ENCODE measurements around the gene NQO2. TPM values are rescaled to one million over a fixed set of nuclear protein-coding genes. Genes with fewer than 3 reads are reported as not detected.

Gene NQO2
- total RNA-seq, 1 donor from 2014 or later = 58.8 TPM

DNA sequence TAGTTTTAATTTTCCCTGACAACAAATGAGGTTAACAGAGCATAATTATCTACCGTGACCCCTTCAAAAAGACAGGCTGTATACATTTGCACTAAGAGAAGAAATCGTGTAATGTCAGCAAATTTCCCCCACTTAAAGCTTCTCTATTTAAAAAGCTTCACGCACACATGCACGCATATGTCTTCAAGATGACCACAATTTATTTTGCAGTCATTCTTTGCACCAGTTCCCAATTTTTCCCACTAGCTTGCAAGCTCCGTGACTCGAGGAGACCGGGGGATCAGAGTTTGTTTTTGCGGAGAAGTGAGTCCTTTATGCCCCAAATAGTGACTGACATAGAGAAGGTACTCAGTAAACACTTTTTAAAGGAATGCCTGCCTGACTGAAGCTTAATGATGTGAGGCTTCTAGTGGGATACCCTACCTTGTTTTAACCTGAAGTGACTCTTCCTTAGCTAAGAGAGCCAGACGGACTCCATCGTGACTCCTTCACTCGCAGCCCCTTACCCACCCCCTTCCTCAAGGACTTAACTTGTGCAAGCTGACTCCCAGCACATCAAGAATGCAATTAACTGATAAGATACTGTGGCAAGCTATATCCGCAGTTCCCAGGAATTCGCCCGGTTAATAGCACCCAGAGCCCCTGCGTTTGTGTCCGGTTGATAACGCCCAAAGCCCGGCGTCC is 9.3 kb upstream of the NQO2 start:
- Mint-ChIP-seq H3K9me3 (ENCODE audit: unreplicated experiment) (no peaks in the 10 kb centered on the region), H3K4me1 (ENCODE audit: unreplicated experiment) (peaks cover 38% of the 10 kb centered on the region), H3K27me3 (ENCODE audit: unreplicated experiment) (peaks cover 15% of the 10 kb centered on the region), H3K27ac (ENCODE audit: unreplicated experiment) (peak overlapping the region; percentile 100), H3K4me3 (ENCODE audit: unreplicated experiment) (peak overlapping the region; percentile 97), H3K36me3 (ENCODE audit: low read depth, unreplicated experiment) (peaks cover 6% of the 10 kb centered on the region)
- TF ChIP-seq, protein P1, sequence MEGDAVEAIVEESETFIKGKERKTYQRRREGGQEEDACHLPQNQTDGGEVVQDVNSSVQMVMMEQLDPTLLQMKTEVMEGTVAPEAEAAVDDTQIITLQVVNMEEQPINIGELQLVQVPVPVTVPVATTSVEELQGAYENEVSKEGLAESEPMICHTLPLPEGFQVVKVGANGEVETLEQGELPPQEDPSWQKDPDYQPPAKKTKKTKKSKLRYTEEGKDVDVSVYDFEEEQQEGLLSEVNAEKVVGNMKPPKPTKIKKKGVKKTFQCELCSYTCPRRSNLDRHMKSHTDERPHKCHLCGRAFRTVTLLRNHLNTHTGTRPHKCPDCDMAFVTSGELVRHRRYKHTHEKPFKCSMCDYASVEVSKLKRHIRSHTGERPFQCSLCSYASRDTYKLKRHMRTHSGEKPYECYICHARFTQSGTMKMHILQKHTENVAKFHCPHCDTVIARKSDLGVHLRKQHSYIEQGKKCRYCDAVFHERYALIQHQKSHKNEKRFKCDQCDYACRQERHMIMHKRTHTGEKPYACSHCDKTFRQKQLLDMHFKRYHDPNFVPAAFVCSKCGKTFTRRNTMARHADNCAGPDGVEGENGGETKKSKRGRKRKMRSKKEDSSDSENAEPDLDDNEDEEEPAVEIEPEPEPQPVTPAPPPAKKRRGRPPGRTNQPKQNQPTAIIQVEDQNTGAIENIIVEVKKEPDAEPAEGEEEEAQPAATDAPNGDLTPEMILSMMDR (IDR thresholded peaks at IDR 0.05; ENCODE audit: unreplicated experiment) = no peak
- DNase-seq (ENCODE audit: low spot score) = peak; percentile 37

DNA sequence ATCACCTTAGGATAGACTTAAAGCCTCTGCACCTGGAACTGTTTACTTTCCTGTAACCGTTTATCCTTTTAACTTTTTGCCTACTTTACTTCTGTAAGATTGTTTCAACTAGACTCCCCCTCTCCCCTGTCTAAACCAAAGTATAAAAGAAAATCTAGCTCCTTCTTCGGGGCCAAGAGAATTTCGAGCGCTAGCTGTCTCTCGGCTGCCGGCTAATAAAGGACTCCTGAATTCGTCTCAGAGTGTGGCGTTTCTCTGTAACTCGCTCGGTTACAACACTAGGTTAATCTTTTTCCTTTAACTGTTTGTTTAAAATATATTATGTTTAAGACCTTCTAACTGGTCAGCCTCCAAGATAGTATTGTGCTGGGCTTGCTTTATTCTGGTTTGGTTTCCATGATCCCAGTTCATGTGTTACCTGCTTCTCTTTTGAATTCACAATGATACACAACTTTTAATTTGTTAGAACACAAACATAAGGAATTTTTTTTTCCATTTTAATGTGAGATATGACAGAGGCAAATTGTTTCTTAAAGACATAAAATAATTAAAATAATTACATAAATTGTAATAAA is 8.7 kb upstream of the NQO2 start:
- peak overlapping the region; percentile 100 for H3K27ac Mint-ChIP-seq (ENCODE audit: unreplicated experiment)
- H3K4me1 Mint-ChIP-seq (ENCODE audit: unreplicated experiment) = peaks cover 35% of the 10 kb centered on the region
- peaks cover 15% of the 10 kb centered on the region for H3K27me3 Mint-ChIP-seq (ENCODE audit: unreplicated experiment)
- H3K4me3 Mint-ChIP-seq (ENCODE audit: unreplicated experiment) = peak overlapping the region; percentile 97
- no peak for DNase-seq (ENCODE audit: low spot score)
- H3K9me3 Mint-ChIP-seq (ENCODE audit: unreplicated experiment) = no peaks in the 10 kb centered on the region
- peaks cover 6% of the 10 kb centered on the region for H3K36me3 Mint-ChIP-seq (ENCODE audit: low read depth, unreplicated experiment)
- TF ChIP-seq, protein P1 (IDR thresholded peaks at IDR 0.05; ENCODE audit: unreplicated experiment) = no peak

DNA sequence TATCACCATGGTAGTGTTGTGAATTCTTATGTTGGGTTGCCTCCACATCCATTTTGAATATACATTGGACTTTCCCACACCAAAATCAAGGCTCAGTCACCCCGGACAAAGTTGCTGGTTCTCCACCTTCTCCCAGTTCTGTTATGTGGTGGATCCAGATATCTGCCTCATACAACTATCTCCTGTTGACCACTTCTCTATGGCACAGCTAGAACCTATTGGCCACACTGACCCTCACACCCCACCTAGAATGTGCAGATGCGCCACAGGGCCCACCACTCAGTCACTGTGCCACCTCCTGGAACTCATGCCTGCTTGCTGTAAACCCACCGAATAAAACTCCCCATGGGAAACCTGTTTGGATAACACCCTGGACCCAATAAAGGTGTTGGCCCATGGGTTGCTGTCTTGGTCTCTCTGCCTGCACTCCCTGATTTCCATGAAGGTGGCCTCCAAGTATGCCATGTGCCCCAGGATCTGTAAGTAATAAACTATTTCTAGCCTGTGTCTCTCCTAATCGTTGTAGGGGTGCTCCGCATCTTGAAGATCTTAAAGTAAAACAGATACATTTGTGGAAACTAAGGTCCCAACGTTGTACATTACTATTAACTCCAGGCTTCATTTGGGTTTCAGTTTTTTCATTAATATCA is 7.2 kb upstream of the NQO2 start:
- Mint-ChIP-seq H3K4me1 (ENCODE audit: unreplicated experiment) (peaks cover 27% of the 10 kb centered on the region), H3K9me3 (ENCODE audit: unreplicated experiment) (no peaks in the 10 kb centered on the region), H3K36me3 (ENCODE audit: low read depth, unreplicated experiment) (peaks cover 6% of the 10 kb centered on the region), H3K27me3 (ENCODE audit: unreplicated experiment) (peaks cover 15% of the 10 kb centered on the region), H3K4me3 (ENCODE audit: unreplicated experiment) (no peak overlapping the region), H3K27ac (ENCODE audit: unreplicated experiment) (no peak overlapping the region)
- TF ChIP-seq, protein P1 (IDR thresholded peaks at IDR 0.05; ENCODE audit: unreplicated experiment) = no peak
- no peak for DNase-seq (ENCODE audit: low spot score)

DNA sequence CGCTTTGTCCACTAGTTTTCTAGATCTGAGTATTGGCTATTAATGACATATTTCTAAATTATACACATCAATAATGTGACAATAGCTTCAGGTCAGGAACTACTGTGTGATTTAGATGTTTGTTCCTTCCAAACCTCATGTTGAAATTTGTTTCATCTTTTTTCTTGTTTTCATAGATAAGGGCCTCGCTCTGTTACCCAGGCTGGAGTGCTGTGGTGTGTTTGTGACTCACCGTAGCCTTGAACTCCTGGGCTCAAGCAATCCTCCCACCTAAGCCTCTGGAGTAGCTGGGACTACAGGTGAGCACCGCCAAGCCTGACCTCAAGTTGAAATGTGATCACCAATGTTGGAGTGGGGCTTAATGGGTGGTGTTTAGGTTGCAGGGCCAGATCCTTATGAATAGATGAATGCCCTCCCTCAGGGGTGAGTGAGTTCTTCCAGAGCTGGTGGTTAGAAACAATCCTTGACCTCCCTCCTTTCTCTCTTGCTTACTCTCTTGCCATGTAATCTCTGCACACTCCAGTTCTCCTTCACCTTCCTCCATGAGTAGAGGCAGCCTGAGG is 5.9 kb upstream of the NQO2 start:
- H3K36me3 Mint-ChIP-seq (ENCODE audit: low read depth, unreplicated experiment) = no peaks in the 10 kb centered on the region
- H3K9me3 Mint-ChIP-seq (ENCODE audit: unreplicated experiment) = no peaks in the 10 kb centered on the region
- TF ChIP-seq, protein P1 (IDR thresholded peaks at IDR 0.05; ENCODE audit: unreplicated experiment) = no peak
- peaks cover 6% of the 10 kb centered on the region for H3K27me3 Mint-ChIP-seq (ENCODE audit: unreplicated experiment)
- no peak overlapping the region for H3K27ac Mint-ChIP-seq (ENCODE audit: unreplicated experiment)
- H3K4me3 Mint-ChIP-seq (ENCODE audit: unreplicated experiment) = no peak overlapping the region
- peaks cover 22% of the 10 kb centered on the region for H3K4me1 Mint-ChIP-seq (ENCODE audit: unreplicated experiment)
- no peak for DNase-seq (ENCODE audit: low spot score)

All from endothelial cell (in vitro differentiated cells).